ENCODE measurements around the gene VPS41. TPM values are rescaled to one million over a fixed set of nuclear protein-coding genes. Genes with fewer than 3 reads are reported as not detected.

The VPS41 gene
- total and polyA plus RNA-seq, 10 of the 15 experiments (the other 5 are each of a cell fraction or from before 2014, with no cell fraction given), result 15.3 to 63.2 (median 47.0) TPM

DNA sequence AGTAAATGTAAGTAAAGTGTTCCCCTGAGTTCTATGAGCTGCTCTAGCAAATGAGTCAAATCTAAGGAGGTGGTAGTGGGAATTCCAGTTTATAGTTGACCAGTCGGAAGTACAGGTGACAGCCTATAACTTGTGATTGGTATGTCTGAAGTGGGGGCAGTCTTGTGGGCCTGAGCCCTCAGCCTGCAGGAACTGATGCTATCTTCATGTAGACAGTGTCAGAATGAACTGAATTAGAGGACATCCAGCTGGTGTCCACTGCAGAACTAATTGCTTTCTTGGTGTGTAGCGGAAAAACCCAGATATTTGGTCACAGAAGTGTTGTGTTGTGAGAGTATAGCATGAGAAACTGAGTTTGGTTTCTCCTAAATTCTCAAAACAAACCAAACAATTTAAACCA lies 150.0 kb downstream of the VPS41 start:
- no peaks in the 10 kb centered on the region for H3K4me1 ChIP-seq (ENCODE audit: control insufficient read depth, insufficient read depth, low read length)
- no peaks in the 10 kb centered on the region for H3K9me3 ChIP-seq (replicated peaks; ENCODE audit: control insufficient read depth, insufficient read depth, low read length)
- H3K4me3 ChIP-seq, result no peak overlapping the region
- peaks cover 0 to 3% of the 10 kb centered on the region in 2 experiments; a peak in 2 of 4 replicates for H3K36me3 ChIP-seq (ENCODE audit: control insufficient read depth in 2 of 2, insufficient read depth in 2 of 2, low read length in 1 of 2)
- ChIA-PET SMC1A (ENCODE audit: uncharacterized antibody, unreplicated experiment) (no interaction called here), CTCF (no interaction called here), RAD21 (ENCODE audit: unreplicated experiment) (no interaction called here), POLR2A (no interaction called here)
- DNase-seq (ENCODE audit: low read depth, low spot score) (no peak), FAIRE-seq (no peak), ATAC-seq (no peak)
- H3K9ac ChIP-seq (ENCODE audit: control insufficient read depth, insufficient read depth, low read length), result no peak overlapping the region
- in situ Hi-C loops (cut with MboI) (no loop called here), intact Hi-C loops (cut with micrococcal nuclease; ENCODE audit: unreplicated experiment) (no loop called here)
- 71% methylated on average over 2 of the region's 2 CpGs for WGBS (ENCODE audit: insufficient coverage, insufficient replicate concordance, low lambda C conversion rate, missing lambda C conversion rate)
- BruUV-seq (replicated peaks), result no TSS peak
- no peaks in the 10 kb centered on the region for H3K27me3 ChIP-seq (replicated peaks in 1 of 2; ENCODE audit: control insufficient read depth in 2 of 2, insufficient read depth in 2 of 2, low read length in 1 of 2)
- no peaks in the 10 kb centered on the region for H3K79me2 ChIP-seq (ENCODE audit: control insufficient read depth, insufficient read depth, low read length)
- H3K4me2 ChIP-seq (ENCODE audit: control insufficient read depth, insufficient read depth), result no peak overlapping the region
- no peaks in the 10 kb centered on the region for H4K20me1 ChIP-seq (ENCODE audit: control insufficient read depth, insufficient read depth)
- TF ChIP-seq TCF3 (IDR thresholded peaks at IDR 0.05; ENCODE audit: borderline replicate concordance, insufficient read depth, low read depth, low read length) (no peak), ZNF622 (IDR thresholded peaks at IDR 0.05) (no peak), MTA2 (IDR thresholded peaks at IDR 0.05; ENCODE audit: low read depth) (no peak), CHD1 (IDR thresholded peaks at IDR 0.05; ENCODE audit: low read depth, low read length) (no peak), TBL1XR1 (IDR thresholded peaks at IDR 0.05; ENCODE audit: low read depth, low read length) (no peak), BRCA1 (IDR thresholded peaks at IDR 0.05; ENCODE audit: low read depth, low read length) (no peak), ETV6 (conservative IDR thresholded peaks at IDR 0.05 in 1 of 2, IDR thresholded peaks at IDR 0.05 in 1 of 2; ENCODE audit: borderline replicate concordance in 1 of 2, low read depth in 1 of 2) (no peak), NFXL1 (IDR thresholded peaks at IDR 0.05; ENCODE audit: borderline replicate concordance) (no peak), PAX5 (IDR thresholded peaks at IDR 0.05; ENCODE audit: borderline replicate concordance, low read depth, low read length) (no peak), FOS (IDR thresholded peaks at IDR 0.05; ENCODE audit: borderline replicate concordance, extremely low read depth, insufficient read length) (no peak), ASH2L (IDR thresholded peaks at IDR 0.05; ENCODE audit: borderline replicate concordance, low read depth) (no peak), SUPT20H (IDR thresholded peaks at IDR 0.05; ENCODE audit: borderline replicate concordance, control insufficient read depth, low read depth, low read length) (no peak)
- TF ChIP-seq, protein P1, sequence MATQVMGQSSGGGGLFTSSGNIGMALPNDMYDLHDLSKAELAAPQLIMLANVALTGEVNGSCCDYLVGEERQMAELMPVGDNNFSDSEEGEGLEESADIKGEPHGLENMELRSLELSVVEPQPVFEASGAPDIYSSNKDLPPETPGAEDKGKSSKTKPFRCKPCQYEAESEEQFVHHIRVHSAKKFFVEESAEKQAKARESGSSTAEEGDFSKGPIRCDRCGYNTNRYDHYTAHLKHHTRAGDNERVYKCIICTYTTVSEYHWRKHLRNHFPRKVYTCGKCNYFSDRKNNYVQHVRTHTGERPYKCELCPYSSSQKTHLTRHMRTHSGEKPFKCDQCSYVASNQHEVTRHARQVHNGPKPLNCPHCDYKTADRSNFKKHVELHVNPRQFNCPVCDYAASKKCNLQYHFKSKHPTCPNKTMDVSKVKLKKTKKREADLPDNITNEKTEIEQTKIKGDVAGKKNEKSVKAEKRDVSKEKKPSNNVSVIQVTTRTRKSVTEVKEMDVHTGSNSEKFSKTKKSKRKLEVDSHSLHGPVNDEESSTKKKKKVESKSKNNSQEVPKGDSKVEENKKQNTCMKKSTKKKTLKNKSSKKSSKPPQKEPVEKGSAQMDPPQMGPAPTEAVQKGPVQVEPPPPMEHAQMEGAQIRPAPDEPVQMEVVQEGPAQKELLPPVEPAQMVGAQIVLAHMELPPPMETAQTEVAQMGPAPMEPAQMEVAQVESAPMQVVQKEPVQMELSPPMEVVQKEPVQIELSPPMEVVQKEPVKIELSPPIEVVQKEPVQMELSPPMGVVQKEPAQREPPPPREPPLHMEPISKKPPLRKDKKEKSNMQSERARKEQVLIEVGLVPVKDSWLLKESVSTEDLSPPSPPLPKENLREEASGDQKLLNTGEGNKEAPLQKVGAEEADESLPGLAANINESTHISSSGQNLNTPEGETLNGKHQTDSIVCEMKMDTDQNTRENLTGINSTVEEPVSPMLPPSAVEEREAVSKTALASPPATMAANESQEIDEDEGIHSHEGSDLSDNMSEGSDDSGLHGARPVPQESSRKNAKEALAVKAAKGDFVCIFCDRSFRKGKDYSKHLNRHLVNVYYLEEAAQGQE (IDR thresholded peaks at IDR 0.05; ENCODE audit: low read depth, low read length), result no peak
- TF ChIP-seq, protein P2, sequence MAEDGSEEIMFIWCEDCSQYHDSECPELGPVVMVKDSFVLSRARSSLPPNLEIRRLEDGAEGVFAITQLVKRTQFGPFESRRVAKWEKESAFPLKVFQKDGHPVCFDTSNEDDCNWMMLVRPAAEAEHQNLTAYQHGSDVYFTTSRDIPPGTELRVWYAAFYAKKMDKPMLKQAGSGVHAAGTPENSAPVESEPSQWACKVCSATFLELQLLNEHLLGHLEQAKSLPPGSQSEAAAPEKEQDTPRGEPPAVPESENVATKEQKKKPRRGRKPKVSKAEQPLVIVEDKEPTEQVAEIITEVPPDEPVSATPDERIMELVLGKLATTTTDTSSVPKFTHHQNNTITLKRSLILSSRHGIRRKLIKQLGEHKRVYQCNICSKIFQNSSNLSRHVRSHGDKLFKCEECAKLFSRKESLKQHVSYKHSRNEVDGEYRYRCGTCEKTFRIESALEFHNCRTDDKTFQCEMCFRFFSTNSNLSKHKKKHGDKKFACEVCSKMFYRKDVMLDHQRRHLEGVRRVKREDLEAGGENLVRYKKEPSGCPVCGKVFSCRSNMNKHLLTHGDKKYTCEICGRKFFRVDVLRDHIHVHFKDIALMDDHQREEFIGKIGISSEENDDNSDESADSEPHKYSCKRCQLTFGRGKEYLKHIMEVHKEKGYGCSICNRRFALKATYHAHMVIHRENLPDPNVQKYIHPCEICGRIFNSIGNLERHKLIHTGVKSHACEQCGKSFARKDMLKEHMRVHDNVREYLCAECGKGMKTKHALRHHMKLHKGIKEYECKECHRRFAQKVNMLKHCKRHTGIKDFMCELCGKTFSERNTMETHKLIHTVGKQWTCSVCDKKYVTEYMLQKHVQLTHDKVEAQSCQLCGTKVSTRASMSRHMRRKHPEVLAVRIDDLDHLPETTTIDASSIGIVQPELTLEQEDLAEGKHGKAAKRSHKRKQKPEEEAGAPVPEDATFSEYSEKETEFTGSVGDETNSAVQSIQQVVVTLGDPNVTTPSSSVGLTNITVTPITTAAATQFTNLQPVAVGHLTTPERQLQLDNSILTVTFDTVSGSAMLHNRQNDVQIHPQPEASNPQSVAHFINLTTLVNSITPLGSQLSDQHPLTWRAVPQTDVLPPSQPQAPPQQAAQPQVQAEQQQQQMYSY (CRISPR knock-in tag; IDR thresholded peaks at IDR 0.05), result no peak
- H3K27ac ChIP-seq (ENCODE audit: control insufficient read depth, insufficient read depth), result no peak overlapping the region
- no peak overlapping the region for H2AFZ ChIP-seq (ENCODE audit: control insufficient read depth, low read depth, low read length)
